ENCODE data around the gene NPB. TPM values are rescaled to one million over a fixed set of nuclear protein-coding genes. Genes with fewer than 3 reads are reported as not detected.

The NPB gene
- total RNA-seq, 1 donor from 2014 or later, result 0.96 TPM

GRCh38 chr17:81867991-81868673 is 33.9 kb upstream of the NPB start:
- H3K4me3 Mint-ChIP-seq (ENCODE audit: unreplicated experiment), result no peak overlapping the region

DNA sequence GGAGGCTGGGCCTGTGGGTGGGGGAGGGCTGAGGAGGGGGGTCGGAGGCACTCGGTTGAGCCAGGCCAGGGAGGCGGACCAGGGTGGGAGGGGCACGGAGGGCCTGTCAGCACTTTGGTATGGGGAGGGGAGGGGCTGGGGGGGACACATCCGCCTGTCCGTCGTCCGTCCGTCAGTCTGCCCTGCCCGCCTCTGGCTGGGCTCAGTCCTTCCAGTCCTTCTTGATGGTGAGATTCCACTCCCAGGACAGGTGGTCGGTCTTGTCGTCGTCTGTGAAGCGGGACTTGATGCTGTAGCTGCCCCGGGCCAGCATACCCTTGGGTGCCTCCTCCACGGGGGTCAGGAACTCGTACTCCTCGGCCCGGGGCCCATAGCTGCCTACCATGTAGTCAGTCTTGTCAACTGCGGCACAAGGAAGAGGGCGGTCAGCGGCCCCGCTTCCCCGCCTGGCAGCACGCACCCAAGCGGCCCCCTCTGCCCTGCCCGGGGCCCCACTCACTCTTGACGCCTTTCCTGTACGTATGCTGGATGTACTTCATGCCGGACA is 33.3 kb upstream of the NPB start:
- Mint-ChIP-seq H3K36me3 (ENCODE audit: unreplicated experiment) (no peaks in the 10 kb centered on the region), H3K4me3 (ENCODE audit: unreplicated experiment) (no peak overlapping the region), H3K27ac (ENCODE audit: unreplicated experiment) (no peak overlapping the region), H3K9me3 (ENCODE audit: unreplicated experiment) (peaks cover 12% of the 10 kb centered on the region), H3K27me3 (ENCODE audit: unreplicated experiment) (peaks cover 7% of the 10 kb centered on the region), H3K4me1 (ENCODE audit: low read depth, unreplicated experiment) (peaks cover 3% of the 10 kb centered on the region)
- no peak for DNase-seq
- TF ChIP-seq, protein P1, sequence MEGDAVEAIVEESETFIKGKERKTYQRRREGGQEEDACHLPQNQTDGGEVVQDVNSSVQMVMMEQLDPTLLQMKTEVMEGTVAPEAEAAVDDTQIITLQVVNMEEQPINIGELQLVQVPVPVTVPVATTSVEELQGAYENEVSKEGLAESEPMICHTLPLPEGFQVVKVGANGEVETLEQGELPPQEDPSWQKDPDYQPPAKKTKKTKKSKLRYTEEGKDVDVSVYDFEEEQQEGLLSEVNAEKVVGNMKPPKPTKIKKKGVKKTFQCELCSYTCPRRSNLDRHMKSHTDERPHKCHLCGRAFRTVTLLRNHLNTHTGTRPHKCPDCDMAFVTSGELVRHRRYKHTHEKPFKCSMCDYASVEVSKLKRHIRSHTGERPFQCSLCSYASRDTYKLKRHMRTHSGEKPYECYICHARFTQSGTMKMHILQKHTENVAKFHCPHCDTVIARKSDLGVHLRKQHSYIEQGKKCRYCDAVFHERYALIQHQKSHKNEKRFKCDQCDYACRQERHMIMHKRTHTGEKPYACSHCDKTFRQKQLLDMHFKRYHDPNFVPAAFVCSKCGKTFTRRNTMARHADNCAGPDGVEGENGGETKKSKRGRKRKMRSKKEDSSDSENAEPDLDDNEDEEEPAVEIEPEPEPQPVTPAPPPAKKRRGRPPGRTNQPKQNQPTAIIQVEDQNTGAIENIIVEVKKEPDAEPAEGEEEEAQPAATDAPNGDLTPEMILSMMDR (IDR thresholded peaks at IDR 0.05; ENCODE audit: partially characterized antibody, unreplicated experiment), result no peak

More at GRCh38 chr17:81867991-81868673, 33.9 kb upstream of the NPB start:
- Mint-ChIP-seq H3K27me3 (ENCODE audit: unreplicated experiment) (peaks cover 7% of the 10 kb centered on the region), H3K36me3 (ENCODE audit: unreplicated experiment) (no peaks in the 10 kb centered on the region), H3K4me1 (ENCODE audit: low read depth, unreplicated experiment) (peaks cover 3% of the 10 kb centered on the region), H3K27ac (ENCODE audit: unreplicated experiment) (no peak overlapping the region), H3K9me3 (ENCODE audit: unreplicated experiment) (peaks cover 14% of the 10 kb centered on the region)
- DNase-seq, result no peak
- TF ChIP-seq, protein P1 (IDR thresholded peaks at IDR 0.05; ENCODE audit: partially characterized antibody, unreplicated experiment), result no peak

- H3K36me3 Mint-ChIP-seq (ENCODE audit: unreplicated experiment), result no peaks in the 10 kb centered on the region
- TF ChIP-seq, protein P1 (IDR thresholded peaks at IDR 0.05; ENCODE audit: partially characterized antibody, unreplicated experiment), result peak; percentile 100
- peak overlapping the region; percentile 88 for H3K27ac Mint-ChIP-seq (ENCODE audit: unreplicated experiment)
- peaks cover 3% of the 10 kb centered on the region for H3K4me1 Mint-ChIP-seq (ENCODE audit: low read depth, unreplicated experiment)
- H3K4me3 Mint-ChIP-seq (ENCODE audit: unreplicated experiment), result peak overlapping the region; percentile 92
- peaks cover 12% of the 10 kb centered on the region for H3K9me3 Mint-ChIP-seq (ENCODE audit: unreplicated experiment)
- DNase-seq, result peak; percentile 82
- peaks cover 7% of the 10 kb centered on the region for H3K27me3 Mint-ChIP-seq (ENCODE audit: unreplicated experiment)
Measured at GRCh38 chr17:81869221-81870130, 32.6 kb upstream of the NPB start.

DNA sequence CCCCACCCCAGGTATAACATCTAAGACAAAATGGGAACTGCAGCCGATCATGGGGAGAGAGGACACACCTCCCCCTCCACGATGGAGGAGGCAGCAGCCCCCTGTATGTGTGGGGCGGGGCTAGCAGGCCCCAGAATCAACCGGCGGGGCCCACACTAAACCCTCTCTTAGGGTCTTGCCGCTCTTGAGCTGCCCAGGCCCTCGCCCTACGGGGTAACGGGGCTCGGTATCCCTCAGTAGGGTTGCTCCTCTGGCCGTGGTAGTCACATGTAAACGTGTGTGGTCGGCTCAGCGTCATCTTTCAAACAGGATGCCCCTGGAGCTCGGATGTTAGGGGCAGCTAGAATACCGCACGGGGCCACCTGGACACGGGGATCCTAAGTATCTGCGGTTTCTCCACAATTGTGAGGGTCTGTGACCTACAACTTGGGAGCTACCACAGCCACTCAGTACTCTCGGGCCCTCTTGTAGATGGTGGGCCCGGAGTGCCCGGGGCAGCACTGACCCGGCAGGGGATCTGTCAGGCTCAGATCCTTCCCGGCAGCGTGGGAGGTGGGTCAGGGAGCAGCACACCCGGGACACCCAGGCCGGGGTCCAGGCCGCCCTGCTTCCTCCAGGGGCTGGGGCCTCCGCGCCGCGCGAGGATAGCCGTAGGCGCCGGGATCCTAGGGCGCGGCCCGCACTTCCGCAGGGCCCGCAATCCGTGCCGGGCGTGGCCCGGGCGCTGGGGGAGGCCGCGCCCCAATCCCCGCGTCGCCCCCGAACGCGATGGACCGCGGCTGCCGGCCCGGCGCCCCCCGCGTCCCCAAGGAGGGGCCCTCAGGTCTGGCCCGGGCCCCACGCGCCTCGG is 31.7 kb upstream of the NPB start:
- H3K9me3 Mint-ChIP-seq (ENCODE audit: unreplicated experiment), result peaks cover 11% of the 10 kb centered on the region
- peak overlapping the region; percentile 88 for H3K27ac Mint-ChIP-seq (ENCODE audit: unreplicated experiment)
- TF ChIP-seq, protein P1 (IDR thresholded peaks at IDR 0.05; ENCODE audit: partially characterized antibody, unreplicated experiment), result no peak
- H3K4me3 Mint-ChIP-seq (ENCODE audit: unreplicated experiment), result peak overlapping the region; percentile 92
- H3K4me1 Mint-ChIP-seq (ENCODE audit: low read depth, unreplicated experiment), result peaks cover 3% of the 10 kb centered on the region
- no peaks in the 10 kb centered on the region for H3K36me3 Mint-ChIP-seq (ENCODE audit: unreplicated experiment)
- no peak for DNase-seq
- H3K27me3 Mint-ChIP-seq (ENCODE audit: unreplicated experiment), result peaks cover 6% of the 10 kb centered on the region
